ENCODE measurements around the gene HDAC4.

The HDAC4 gene

GRCh38 chr2:239436669-239437335, 36.0 kb upstream of the HDAC4 start:
- no peak for DNase-seq
- peaks cover 0 to 3% of the 10 kb centered on the region in 2 donors for H3K36me3 Mint-ChIP-seq
- ATAC-seq (replicated peaks) = no peak
- no peak overlapping the region for H3K27ac Mint-ChIP-seq
- peaks cover 48 to 55% of the 10 kb centered on the region in 2 donors for H3K27me3 Mint-ChIP-seq
- peaks cover 2 to 12% of the 10 kb centered on the region in 2 donors for H3K4me1 Mint-ChIP-seq
- H3K4me3 Mint-ChIP-seq = no peak overlapping the region
- peaks cover 6% of the 10 kb centered on the region in 2 donors for H3K9me3 Mint-ChIP-seq

- ATAC-seq (replicated peaks) (no peak), DNase-seq (no peak)
- peaks cover 6% of the 10 kb centered on the region in 2 donors for H3K9me3 Mint-ChIP-seq
- H3K36me3 Mint-ChIP-seq = peaks cover 0 to 3% of the 10 kb centered on the region in 2 donors
- no peak overlapping the region for H3K4me3 Mint-ChIP-seq
- H3K27ac Mint-ChIP-seq = no peak overlapping the region
- peaks cover 0 to 5% of the 10 kb centered on the region in 2 donors for H3K4me1 Mint-ChIP-seq
- peaks cover 44 to 52% of the 10 kb centered on the region in 2 donors for H3K27me3 Mint-ChIP-seq
Measured at GRCh38 chr2:239436076-239436475, 35.3 kb upstream of the HDAC4 start.

- Mint-ChIP-seq H3K27me3 (peaks cover 25 to 36% of the 10 kb centered on the region in 2 donors), H3K4me3 (no peak overlapping the region), H3K36me3 (peaks cover 0 to 3% of the 10 kb centered on the region in 2 donors), H3K4me1 (no peaks in the 10 kb centered on the region), H3K9me3 (peaks cover 6% of the 10 kb centered on the region in 2 donors), H3K27ac (no peak overlapping the region)
- no peak for ATAC-seq (replicated peaks)
- DNase-seq = no peak
Measured at GRCh38 chr2:239433777-239434403, 33.1 kb upstream of the HDAC4 start.

- H3K27ac Mint-ChIP-seq = no peak overlapping the region
- no peak for ATAC-seq (replicated peaks)
- H3K27me3 Mint-ChIP-seq = peaks cover 19 to 46% of the 10 kb centered on the region in 2 donors
- no peaks in the 10 kb centered on the region for H3K4me1 Mint-ChIP-seq
- no peak overlapping the region for H3K4me3 Mint-ChIP-seq
- no peak for DNase-seq
- peaks cover 0 to 3% of the 10 kb centered on the region in 2 donors for H3K36me3 Mint-ChIP-seq
- peaks cover 6% of the 10 kb centered on the region in 2 donors for H3K9me3 Mint-ChIP-seq
Measured at GRCh38 chr2:239432174-239432573, 31.4 kb upstream of the HDAC4 start.

- H3K4me1 Mint-ChIP-seq = no peaks in the 10 kb centered on the region
- ATAC-seq (replicated peaks) = no peak
Measured at GRCh38 chr2:239431536-239431935, 30.7 kb upstream of the HDAC4 start.

GRCh38 chr2:239429473-239430350, 28.9 kb upstream of the HDAC4 start:
- Mint-ChIP-seq H3K9me3 (peaks cover 6% of the 10 kb centered on the region in 2 donors), H3K4me3 (no peak overlapping the region), H3K36me3 (peaks cover 0 to 3% of the 10 kb centered on the region in 2 donors), H3K27ac (no peak overlapping the region), H3K4me1 (no peaks in the 10 kb centered on the region), H3K27me3 (peaks cover 22 to 52% of the 10 kb centered on the region in 2 donors)
- DNase-seq (no peak), ATAC-seq (replicated peaks) (no peak)

More at GRCh38 chr2:239431536-239431935, 30.7 kb upstream of the HDAC4 start:
- Mint-ChIP-seq H3K27ac (no peak overlapping the region), H3K4me3 (no peak overlapping the region), H3K9me3 (peaks cover 6% of the 10 kb centered on the region in 2 donors), H3K27me3 (peaks cover 20 to 49% of the 10 kb centered on the region in 2 donors), H3K36me3 (peaks cover 0 to 3% of the 10 kb centered on the region in 2 donors)
- DNase-seq = no peak

GRCh38 chr2:239425631-239426030, 24.8 kb upstream of the HDAC4 start:
- Mint-ChIP-seq H3K9me3 (no peaks in the 10 kb centered on the region), H3K27ac (no peak overlapping the region), H3K27me3 (peaks cover 19 to 46% of the 10 kb centered on the region in 2 donors), H3K4me3 (no peak overlapping the region), H3K36me3 (no peaks in the 10 kb centered on the region), H3K4me1 (no peaks in the 10 kb centered on the region)
- DNase-seq (no peak), ATAC-seq (replicated peaks) (no peak)

GRCh38 chr2:239424337-239425045, 23.7 kb upstream of the HDAC4 start:
- Mint-ChIP-seq H3K27ac (no peak overlapping the region), H3K4me3 (no peak overlapping the region), H3K27me3 (peaks cover 31 to 47% of the 10 kb centered on the region in 2 donors), H3K36me3 (no peaks in the 10 kb centered on the region), H3K4me1 (no peaks in the 10 kb centered on the region), H3K9me3 (no peaks in the 10 kb centered on the region)
- ATAC-seq (replicated peaks) (no peak), DNase-seq (no peak)

GRCh38 chr2:239423551-239423950, 22.7 kb upstream of the HDAC4 start:
- Mint-ChIP-seq H3K27ac (no peak overlapping the region), H3K4me1 (no peaks in the 10 kb centered on the region), H3K4me3 (no peak overlapping the region), H3K36me3 (no peaks in the 10 kb centered on the region), H3K27me3 (peaks cover 36 to 44% of the 10 kb centered on the region in 2 donors), H3K9me3 (no peaks in the 10 kb centered on the region)
- DNase-seq = no peak
- ATAC-seq (replicated peaks) = no peak

GRCh38 chr2:239421851-239422250, 21.0 kb upstream of the HDAC4 start:
- H3K4me3 Mint-ChIP-seq = no peak overlapping the region
- H3K36me3 Mint-ChIP-seq = no peaks in the 10 kb centered on the region
- no peaks in the 10 kb centered on the region for H3K4me1 Mint-ChIP-seq
- H3K27me3 Mint-ChIP-seq = peaks cover 39% of the 10 kb centered on the region in 2 donors
- H3K9me3 Mint-ChIP-seq = no peaks in the 10 kb centered on the region
- ATAC-seq (replicated peaks) (no peak), DNase-seq (no peak)
- no peak overlapping the region for H3K27ac Mint-ChIP-seq

- Mint-ChIP-seq H3K27me3 (peaks cover 34 to 36% of the 10 kb centered on the region in 2 donors), H3K4me3 (no peak overlapping the region), H3K27ac (no peak overlapping the region), H3K9me3 (no peaks in the 10 kb centered on the region), H3K4me1 (no peaks in the 10 kb centered on the region), H3K36me3 (no peaks in the 10 kb centered on the region)
- no peak for DNase-seq
- ATAC-seq (replicated peaks) = no peak
Measured at GRCh38 chr2:239420082-239420481, 19.3 kb upstream of the HDAC4 start.

- Mint-ChIP-seq H3K4me1 (no peaks in the 10 kb centered on the region), H3K4me3 (no peak overlapping the region), H3K36me3 (peaks cover 2 to 3% of the 10 kb centered on the region in 2 donors), H3K9me3 (peaks cover 0 to 3% of the 10 kb centered on the region in 2 donors), H3K27ac (no peak overlapping the region), H3K27me3 (peaks cover 34 to 36% of the 10 kb centered on the region in 2 donors)
- ATAC-seq (replicated peaks) (no peak), DNase-seq (no peak)
Measured at GRCh38 chr2:239418918-239419317, 18.1 kb upstream of the HDAC4 start.

GRCh38 chr2:239412905-239413603, 12.2 kb upstream of the HDAC4 start:
- H3K27me3 Mint-ChIP-seq = peaks cover 17 to 55% of the 10 kb centered on the region in 2 donors
- no peak overlapping the region for H3K27ac Mint-ChIP-seq
- H3K4me1 Mint-ChIP-seq = no peaks in the 10 kb centered on the region
- ATAC-seq (replicated peaks) = no peak
- peaks cover 2 to 5% of the 10 kb centered on the region in 2 donors for H3K9me3 Mint-ChIP-seq
- DNase-seq = no peak
- H3K4me3 Mint-ChIP-seq = no peak overlapping the region
- H3K36me3 Mint-ChIP-seq = peaks cover 2 to 17% of the 10 kb centered on the region in 2 donors

Data from stimulated activated naive B cell treated with anti-CD40 and anti-IgM and Interleukin-4, amounts not matched to agents 10 μg/mL and 1 μg/mL and 100 μg/mL, for 72 hours (primary cell).